GM13976 (cell line): ENCODE data around the gene ACP3.
A peak's percentile ranks its signal among the peaks of the same experiment; 100 is the strongest.

Experiments
- DNase-seq: peaks from one replicate; pipeline ENCODE4 v3.0.0; 2012; ENCODE audit warnings: low spot score
- CTCF ChIP-seq: IDR thresholded peaks from 2 replicates; pipeline ENCODE4 v1.5.1; 2012; ENCODE audit warnings: borderline replicate concordance, mild to moderate bottlenecking; ENCODE audit not compliant: insufficient read depth; ENCODE audit errors: extremely low read depth, missing control alignments, control extremely low read depth
- in situ Hi-C: fragments of 300-500 bp; cut with MboI; formaldehyde crosslinking; loops from one replicate; pipeline ENCODE4 v1.12.0; 2022; ENCODE audit warnings: low sequenced_read_pairs, mixed read lengths, inconsistent platforms; ENCODE audit not compliant: unreplicated experiment

The ACP3 gene

GRCh38 chr3:132351222-132351806 lies 34.1 kb downstream of the ACP3 start:
- DNase-seq: no peak
- no peak for TF ChIP-seq CTCF
- in situ Hi-C loops: no loop called here

GRCh38 chr3:132352556-132353143 lies 35.4 kb downstream of the ACP3 start:
- TF ChIP-seq CTCF: peak; percentile 88
- in situ Hi-C loops: no loop called here
- DNase-seq: peak; percentile 57

- DNase-seq: no peak
- in situ Hi-C loops: no loop called here
- no peak for TF ChIP-seq CTCF
These were observed 37.9 kb downstream of the ACP3 start for GRCh38 chr3:132354916-132355702.

- no peak for DNase-seq
- in situ Hi-C loops: no loop called here
- TF ChIP-seq CTCF: no peak
These were observed 39.4 kb downstream of the ACP3 start for GRCh38 chr3:132356568-132356967.

- DNase-seq: no peak
- in situ Hi-C loops: no loop called here
- TF ChIP-seq CTCF: no peak
These were observed 43.5 kb downstream of the ACP3 start for GRCh38 chr3:132360717-132361116.

- DNase-seq: no peak
- TF ChIP-seq CTCF: no peak
- in situ Hi-C loops: no loop called here
These were observed 45.1 kb downstream of the ACP3 start for GRCh38 chr3:132362329-132362728.

- DNase-seq: no peak
- in situ Hi-C loops: no loop called here
- no peak for TF ChIP-seq CTCF
These were observed 51.3 kb downstream of the ACP3 start for GRCh38 chr3:132368515-132368914.
